HUES6 (cell line): ENCODE data around the gene WDFY2.

Experiments used
- H3K27ac ChIP-seq: 2 replicates; pipeline ENCODE4 v1.7.0; 2013; ENCODE audit warnings: low read depth, mild to moderate bottlenecking, low read length, inconsistent platforms
- H3K27me3 ChIP-seq: 2 replicates; pipeline ENCODE4 v1.6.1; 2013; ENCODE audit warnings: low read length; ENCODE audit not compliant: control insufficient read depth, insufficient read depth
- H3K36me3 ChIP-seq: 2 replicates; pipeline ENCODE4 v1.6.1; 2013; ENCODE audit warnings: low read length; ENCODE audit not compliant: control insufficient read depth, insufficient read depth
- H3K4me1 ChIP-seq: 2 replicates; pipeline ENCODE4 v1.6.1; 2013; ENCODE audit warnings: low read length; ENCODE audit not compliant: control insufficient read depth, insufficient read depth
- H3K4me3 ChIP-seq: 2 replicates; pipeline ENCODE4 v1.5.1; 2013; ENCODE audit warnings: low read depth, low read length
- H3K9ac ChIP-seq: one replicate; pipeline ENCODE4 v1.6.1; 2013; ENCODE audit warnings: mild to moderate bottlenecking, low read length
- H3K9me3 ChIP-seq: 2 replicates; pipeline ENCODE4 v1.6.1; 2013; ENCODE audit warnings: low read depth, low read length; ENCODE audit not compliant: control insufficient read depth, insufficient read depth

Gene WDFY2

DNA sequence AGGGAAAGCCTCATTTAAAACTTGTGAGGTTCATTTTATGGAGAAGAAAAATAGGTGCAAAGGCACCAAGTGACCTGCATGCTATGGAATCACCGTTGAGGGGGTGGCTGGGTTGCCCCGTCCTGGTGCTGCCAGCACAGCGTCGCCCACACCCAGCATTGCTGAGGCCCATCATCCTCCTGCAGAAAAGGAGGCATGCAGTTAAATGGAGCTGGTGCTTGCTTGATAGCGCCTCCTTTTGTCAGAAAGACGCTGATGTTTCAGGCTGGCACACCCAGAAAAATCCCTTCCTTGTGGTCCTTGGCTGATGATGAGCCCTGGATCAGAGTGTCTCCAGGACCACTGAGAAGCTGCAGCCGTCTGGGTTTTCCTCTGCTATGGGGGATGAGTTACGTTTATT is 182.8 kb downstream of the WDFY2 start:
- no peaks in the 10 kb centered on the region for H3K27me3 ChIP-seq
- peaks cover 20% of the 10 kb centered on the region for H3K36me3 ChIP-seq
- H3K9ac ChIP-seq = no peak overlapping the region
- H3K27ac ChIP-seq = no peak overlapping the region
- no peak overlapping the region for H3K4me3 ChIP-seq
- H3K4me1 ChIP-seq = peaks cover 14% of the 10 kb centered on the region
- no peaks in the 10 kb centered on the region for H3K9me3 ChIP-seq

DNA sequence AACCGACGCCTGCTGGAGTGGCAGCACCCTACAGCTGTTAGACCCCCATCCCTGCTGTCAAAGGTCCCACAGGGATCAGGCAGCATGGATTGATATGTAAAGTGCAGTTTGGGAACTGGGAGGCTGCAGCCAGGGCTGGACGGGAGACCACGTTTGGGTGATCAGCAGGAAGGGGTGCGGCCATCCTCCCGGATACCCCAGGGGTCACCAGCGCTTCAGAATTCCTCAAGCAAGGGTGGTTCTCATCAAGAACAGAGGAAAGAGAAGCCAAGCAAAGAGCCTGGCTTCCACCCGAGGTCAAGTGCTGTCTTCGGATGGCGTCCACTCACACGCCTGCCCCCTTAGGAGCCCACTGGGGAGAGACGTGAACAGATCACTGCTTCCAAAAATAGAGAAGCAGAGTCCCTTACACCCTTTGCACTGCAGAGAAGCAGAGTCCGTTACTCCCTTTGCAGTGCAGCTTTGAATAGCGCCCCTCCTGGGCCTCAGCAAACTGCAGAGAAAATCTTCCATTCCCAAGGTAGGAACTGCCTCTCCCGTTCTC is 184.2 kb downstream of the WDFY2 start:
- Histone ChIP-seq H3K9ac (no peak overlapping the region), H3K27ac (no peak overlapping the region), H3K27me3 (no peaks in the 10 kb centered on the region), H3K4me3 (no peak overlapping the region), H3K36me3 (peaks cover 7% of the 10 kb centered on the region), H3K4me1 (peaks cover 14% of the 10 kb centered on the region), H3K9me3 (no peaks in the 10 kb centered on the region)

DNA sequence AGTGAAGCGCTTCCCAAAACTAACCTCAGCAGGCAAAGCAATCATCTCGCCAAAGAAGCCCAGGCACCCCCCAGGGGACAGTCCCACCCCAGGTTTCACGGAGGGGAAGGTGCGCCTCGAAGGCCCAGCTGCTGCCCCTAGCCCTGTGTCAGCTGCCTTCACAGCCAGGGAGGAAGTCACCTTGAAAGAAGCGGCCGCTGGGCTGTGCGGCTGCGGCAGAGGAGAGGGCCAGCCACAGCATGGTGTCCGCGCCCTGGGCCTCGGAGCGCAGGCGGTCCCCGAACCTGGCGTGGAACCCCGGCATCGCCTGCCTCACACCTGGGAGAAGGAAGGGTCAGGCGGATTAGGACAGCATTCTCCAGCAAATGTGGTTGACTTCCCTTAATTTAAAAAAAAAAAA is 184.7 kb downstream of the WDFY2 start:
- H3K27ac ChIP-seq = no peak overlapping the region
- H3K36me3 ChIP-seq = peaks cover 7% of the 10 kb centered on the region
- H3K9ac ChIP-seq = no peak overlapping the region
- H3K4me1 ChIP-seq = peaks cover 13% of the 10 kb centered on the region
- no peak overlapping the region for H3K4me3 ChIP-seq
- H3K9me3 ChIP-seq = no peaks in the 10 kb centered on the region
- H3K27me3 ChIP-seq = no peaks in the 10 kb centered on the region

DNA sequence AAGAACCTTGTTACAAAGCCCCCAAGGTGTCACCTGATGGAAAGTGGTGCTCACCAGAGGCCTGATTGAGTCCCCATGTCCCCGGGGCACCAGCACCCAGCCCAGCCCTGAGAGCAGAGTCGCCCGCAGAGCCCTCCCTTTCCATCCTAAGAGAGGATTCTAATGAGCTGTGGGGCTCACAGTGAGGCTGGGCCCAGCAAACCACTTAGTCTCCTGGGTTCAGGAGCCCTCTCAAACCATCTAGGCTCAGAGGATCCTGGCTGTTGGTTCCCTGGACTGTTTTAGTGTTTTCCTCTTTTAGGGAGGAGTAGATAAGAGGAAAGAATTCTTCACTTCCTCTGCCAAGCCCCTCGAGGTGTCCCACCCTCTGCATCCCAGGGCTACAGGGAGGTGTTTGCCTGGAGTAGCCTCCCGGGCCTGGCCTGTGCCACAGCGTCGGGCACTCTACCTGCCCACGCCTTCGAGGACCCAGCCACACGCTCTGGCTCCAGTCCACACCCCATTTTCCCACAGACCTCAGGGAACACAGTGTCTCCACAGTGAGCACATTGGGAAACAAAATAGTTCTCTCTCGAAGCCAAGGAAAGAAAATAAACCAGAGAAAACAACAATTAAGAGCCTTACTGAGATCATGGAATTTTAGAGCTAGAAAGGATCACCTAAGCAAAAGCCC is 185.3 kb downstream of the WDFY2 start:
- no peaks in the 10 kb centered on the region for H3K27me3 ChIP-seq
- H3K36me3 ChIP-seq = peaks cover 7% of the 10 kb centered on the region
- H3K27ac ChIP-seq = no peak overlapping the region
- no peak overlapping the region for H3K4me3 ChIP-seq
- H3K9ac ChIP-seq = no peak overlapping the region
- no peaks in the 10 kb centered on the region for H3K9me3 ChIP-seq
- peaks cover 9% of the 10 kb centered on the region for H3K4me1 ChIP-seq

DNA sequence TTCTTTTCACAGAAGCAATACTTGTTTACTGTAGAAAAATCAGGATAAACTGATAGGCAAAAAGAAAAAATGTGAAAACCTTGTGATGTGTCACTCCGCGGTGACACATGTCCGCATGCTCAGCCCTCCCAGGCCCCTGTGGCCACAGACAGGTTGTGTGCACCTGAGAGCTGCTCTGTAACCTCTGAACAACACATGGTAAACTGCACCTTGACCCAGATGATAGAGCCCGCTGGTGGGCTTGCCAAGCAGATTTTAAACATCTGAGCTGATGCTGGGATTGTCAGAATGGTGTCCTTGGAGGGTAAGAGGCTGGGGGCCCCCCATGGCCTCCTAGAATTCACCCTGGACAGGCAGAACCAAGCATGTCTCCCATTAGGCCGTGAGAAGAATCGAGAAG is 185.9 kb downstream of the WDFY2 start:
- H3K4me1 ChIP-seq = peaks cover 9% of the 10 kb centered on the region
- no peak overlapping the region for H3K27ac ChIP-seq
- no peak overlapping the region for H3K9ac ChIP-seq
- H3K4me3 ChIP-seq = no peak overlapping the region
- no peaks in the 10 kb centered on the region for H3K27me3 ChIP-seq
- H3K9me3 ChIP-seq = no peaks in the 10 kb centered on the region
- peaks cover 3% of the 10 kb centered on the region; the same call in 1 of the 2 replicates for H3K36me3 ChIP-seq

DNA sequence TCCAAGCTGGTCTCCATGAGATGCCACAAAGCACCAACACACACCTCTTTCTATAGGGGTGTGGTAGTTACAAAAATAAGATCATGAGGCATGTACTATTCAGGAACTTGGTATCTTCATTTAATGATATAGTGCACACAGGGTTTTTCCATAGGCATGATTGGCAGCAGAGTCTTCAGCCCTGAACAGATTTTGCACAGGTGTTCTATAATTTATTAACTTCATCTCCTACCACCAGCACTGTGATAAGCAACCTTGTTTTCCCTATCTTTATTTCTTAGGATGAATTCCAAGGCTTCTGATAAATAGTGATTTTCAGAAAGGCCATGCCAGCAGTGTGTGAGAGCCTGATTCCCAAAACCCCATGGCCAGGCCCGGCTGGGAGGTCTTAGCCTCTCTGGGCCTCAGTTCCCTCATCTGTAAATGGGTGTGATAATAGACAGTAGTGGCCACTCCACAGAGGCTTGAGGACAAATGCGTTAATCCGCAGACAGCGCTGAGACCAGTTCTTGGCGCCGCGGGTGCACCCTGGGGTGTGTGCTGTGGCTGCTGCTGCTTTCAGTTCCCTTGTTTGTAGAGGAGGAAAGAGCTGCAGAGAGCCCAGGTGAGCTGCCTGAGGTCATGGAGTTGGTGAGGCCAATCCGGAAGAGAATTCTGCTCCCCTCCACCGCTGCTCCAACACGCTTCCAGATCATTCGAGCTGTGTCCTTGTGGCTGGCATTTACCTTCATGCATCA is 186.6 kb downstream of the WDFY2 start:
- H3K27ac ChIP-seq = no peak overlapping the region
- H3K4me1 ChIP-seq = peaks cover 9% of the 10 kb centered on the region
- no peak overlapping the region for H3K9ac ChIP-seq
- H3K27me3 ChIP-seq = no peaks in the 10 kb centered on the region
- H3K9me3 ChIP-seq = no peaks in the 10 kb centered on the region
- no peak overlapping the region for H3K4me3 ChIP-seq
- peaks cover 3% of the 10 kb centered on the region; the same call in 1 of the 2 replicates for H3K36me3 ChIP-seq

DNA sequence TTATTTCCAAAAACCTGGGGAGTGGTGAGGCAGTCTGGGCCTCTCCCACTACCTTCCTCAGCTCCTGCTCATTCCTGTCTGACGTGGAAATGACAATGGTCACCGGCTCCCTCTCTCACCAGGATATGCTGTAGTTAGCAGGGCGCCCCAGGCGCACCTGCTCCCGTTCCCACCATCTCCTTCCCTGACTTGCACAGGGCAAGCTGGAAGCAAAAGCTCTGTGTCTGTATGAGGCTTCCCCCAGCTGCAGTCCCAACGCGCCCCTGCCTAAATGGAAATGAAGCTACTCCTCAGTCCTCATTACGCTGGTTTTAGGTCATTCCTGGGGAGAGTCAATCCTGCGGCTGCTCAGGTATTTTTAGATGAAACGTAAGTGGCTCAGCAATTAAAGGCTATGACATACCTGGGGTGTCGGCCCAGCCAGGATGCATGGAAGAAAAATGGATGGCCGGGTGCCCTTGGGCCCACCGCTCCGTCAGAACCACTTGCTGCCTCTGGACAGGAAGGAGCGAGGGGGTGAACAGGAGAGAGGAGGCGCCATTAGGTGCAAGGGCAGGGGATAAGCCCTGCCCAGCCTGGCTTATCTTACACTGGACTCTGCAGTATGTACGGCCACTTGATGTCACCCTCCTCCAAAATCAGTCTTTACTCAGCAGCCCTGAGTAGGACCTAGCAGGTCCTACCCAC is 187.3 kb downstream of the WDFY2 start:
- no peak overlapping the region for H3K4me3 ChIP-seq
- H3K27ac ChIP-seq = no peak overlapping the region
- no peak overlapping the region for H3K9ac ChIP-seq
- H3K4me1 ChIP-seq = peaks cover 9% of the 10 kb centered on the region
- H3K9me3 ChIP-seq = no peaks in the 10 kb centered on the region
- no peaks in the 10 kb centered on the region for H3K27me3 ChIP-seq
- 0 out of 2 replicates have a peak, but pooled peaks cover 2% of the 10 kb centered on the region for H3K36me3 ChIP-seq

DNA sequence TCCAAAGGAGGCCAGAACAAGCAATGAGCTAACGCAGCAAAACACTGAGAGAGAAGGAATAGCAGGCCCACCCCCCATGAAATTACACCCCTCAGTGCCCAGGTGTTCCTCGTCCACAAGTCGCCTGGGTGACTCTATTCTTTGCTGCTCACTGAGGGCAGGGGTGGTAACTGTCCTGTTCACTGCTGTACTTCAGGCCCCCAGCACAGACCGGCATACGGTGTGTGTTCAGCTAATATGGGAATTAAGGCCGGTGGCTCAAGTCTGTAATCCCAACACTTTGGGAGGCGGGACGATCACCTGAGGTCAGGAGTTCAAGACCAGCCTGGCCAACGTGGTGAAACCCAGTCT is 187.8 kb downstream of the WDFY2 start:
- Histone ChIP-seq H3K9me3 (no peaks in the 10 kb centered on the region), H3K27me3 (no peaks in the 10 kb centered on the region), H3K9ac (no peak overlapping the region), H3K4me1 (peaks cover 9% of the 10 kb centered on the region), H3K27ac (no peak overlapping the region), H3K4me3 (no peak overlapping the region), H3K36me3 (no peaks in the 10 kb centered on the region)

DNA sequence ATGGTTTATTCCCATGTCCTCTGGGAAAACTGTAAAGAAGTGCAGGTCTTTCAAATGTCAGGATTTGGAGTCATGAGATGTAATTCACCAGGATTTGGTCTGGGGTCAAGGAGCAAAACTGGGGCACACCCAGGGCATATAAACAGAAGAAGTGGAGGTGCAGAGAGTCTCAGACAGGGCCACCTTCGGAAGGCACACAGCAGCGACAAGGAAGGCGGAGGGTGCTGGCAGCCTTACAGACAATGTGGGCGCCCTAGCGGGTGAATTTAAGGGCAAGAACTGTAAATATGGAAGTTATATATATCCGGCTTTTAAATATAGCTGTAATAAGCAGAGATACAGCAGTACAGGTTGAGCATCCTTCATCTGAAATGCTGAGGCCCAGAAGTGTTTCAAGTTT is 188.5 kb downstream of the WDFY2 start:
- H3K27ac ChIP-seq = no peak overlapping the region

DNA sequence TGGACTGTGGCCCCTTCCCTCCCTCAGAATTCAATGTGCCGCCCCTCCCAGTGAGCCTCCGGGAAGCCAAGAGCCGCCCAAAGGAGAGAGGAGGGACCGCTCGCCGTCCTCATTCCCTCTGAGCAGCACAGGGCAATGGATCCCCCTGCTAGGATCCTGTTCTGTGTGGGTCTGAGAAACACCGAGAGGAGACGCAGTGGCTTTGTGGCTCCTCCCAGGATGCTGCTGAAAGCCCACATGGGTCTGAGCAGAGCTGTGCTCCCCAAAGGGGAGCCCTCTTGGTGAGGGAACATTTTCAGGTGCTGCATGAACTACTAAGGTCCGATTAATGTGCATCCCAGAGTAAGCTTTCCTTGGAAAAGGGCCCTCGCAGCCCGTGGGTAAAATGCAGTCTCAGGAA is 189.3 kb downstream of the WDFY2 start:
- H3K4me3 ChIP-seq = no peak overlapping the region
- peaks cover 6% of the 10 kb centered on the region for H3K4me1 ChIP-seq
- H3K9me3 ChIP-seq = no peaks in the 10 kb centered on the region
- no peaks in the 10 kb centered on the region for H3K36me3 ChIP-seq
- no peak overlapping the region for H3K9ac ChIP-seq
- H3K27me3 ChIP-seq = no peaks in the 10 kb centered on the region
- no peak overlapping the region for H3K27ac ChIP-seq

More for the DNA sequence above, 188.5 kb downstream of the WDFY2 start:
- Histone ChIP-seq H3K4me1 (peaks cover 9% of the 10 kb centered on the region), H3K9me3 (no peaks in the 10 kb centered on the region), H3K4me3 (no peak overlapping the region), H3K27me3 (no peaks in the 10 kb centered on the region), H3K9ac (no peak overlapping the region), H3K36me3 (no peaks in the 10 kb centered on the region)

DNA sequence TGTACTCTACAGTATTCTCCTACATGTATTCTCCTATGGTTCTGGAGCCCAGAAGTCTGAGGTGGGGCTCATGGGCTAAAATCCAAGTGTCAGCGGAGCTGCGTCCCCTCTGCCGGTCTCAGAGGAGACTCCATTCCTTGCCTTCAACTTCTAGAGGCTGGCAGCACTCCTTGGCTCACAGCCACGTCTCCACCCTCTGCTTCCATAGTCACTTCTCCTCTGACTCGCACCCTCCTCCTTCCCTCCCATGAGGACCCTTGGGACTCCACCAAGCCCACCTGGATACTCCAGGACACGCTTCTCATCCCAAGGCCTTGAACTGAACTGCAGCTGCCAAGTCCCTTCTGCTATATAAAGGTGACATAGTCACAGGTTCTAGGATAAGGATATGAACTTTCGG is 191.9 kb downstream of the WDFY2 start:
- Histone ChIP-seq H3K4me1 (no peaks in the 10 kb centered on the region; the same call in 1 of the 2 replicates), H3K4me3 (no peak overlapping the region), H3K9me3 (no peaks in the 10 kb centered on the region), H3K27ac (no peak overlapping the region), H3K9ac (no peak overlapping the region), H3K36me3 (no peaks in the 10 kb centered on the region), H3K27me3 (no peaks in the 10 kb centered on the region)
